WTC11 (cell line): ENCODE data around the gene ANGPTL2. TPM values are rescaled to one million over a fixed set of nuclear protein-coding genes. Genes with fewer than 3 reads are reported as not detected.

Experiments
- ATAC-seq: fragments of 200-7000 bp; cut with Tn5 transposase; 2 replicates; pipeline ENCODE4 v1.10.0; 2021; ENCODE audit warnings: mild to moderate bottlenecking, moderate library complexity
- CTCF ChIA-PET: fragments of 300-600 bp; sonication (Branson Sonifier 250); formaldehyde crosslinking; loops from one replicate; lab custom pipeline; 2021; ENCODE audit warnings: antibody characterized with exemption; lab: Charles Lee
- POLR2A ChIA-PET: fragments of 350-600 bp; sonication (Branson Sonifier 250); formaldehyde crosslinking; loops from one replicate; lab custom pipeline; 2021; ENCODE audit warnings: antibody characterized with exemption; lab: Charles Lee
- DNase-seq: peaks from one replicate; pipeline ENCODE4 v3.0.0; 2021; ENCODE audit warnings: low spot score
- H3K27ac Mint-ChIP-seq: 2 replicates; pipeline ENCODE4 v1.8.0; 2021; ENCODE audit warnings: mixed read lengths
- H3K27me3 Mint-ChIP-seq: 2 replicates; pipeline ENCODE4 v1.8.0; 2021; ENCODE audit warnings: low read depth, mild to moderate bottlenecking, moderate library complexity, mixed read lengths
- H3K36me3 Mint-ChIP-seq: 2 replicates; pipeline ENCODE4 v1.8.0; 2021; ENCODE audit warnings: mixed read lengths
- H3K4me1 Mint-ChIP-seq: 2 replicates; pipeline ENCODE4 v1.8.0; 2022; ENCODE audit warnings: mixed read lengths
- H3K4me3 Mint-ChIP-seq: 2 replicates; pipeline ENCODE4 v1.8.0; 2021; ENCODE audit warnings: mild to moderate bottlenecking, moderate library complexity, mixed read lengths
- H3K9me3 Mint-ChIP-seq: 2 replicates; pipeline ENCODE4 v1.8.0; 2021; ENCODE audit warnings: mixed read lengths
- ELF4 ChIP-seq: sonication (generic); formaldehyde crosslinking; IDR thresholded peaks from 2 replicates; pipeline ENCODE4 v1.8.1; 2022; ENCODE audit warnings: low read depth, mild to moderate bottlenecking, moderate library complexity, missing genetic modification reagents
- FOXJ3 ChIP-seq: sonication (generic); formaldehyde crosslinking; IDR thresholded peaks from 2 replicates; pipeline ENCODE4 v1.9.0; 2021; ENCODE audit warnings: missing genetic modification reagents, mild to moderate bottlenecking, borderline replicate concordance
- GABPB1 ChIP-seq: sonication (generic); formaldehyde crosslinking; IDR thresholded peaks from 2 replicates; pipeline ENCODE4 v1.8.1; 2023; ENCODE audit warnings: mild to moderate bottlenecking, missing genetic modification reagents
- HMGA2 ChIP-seq: fragments of 250-450 bp; sonication (Bioruptor Pico); IDR thresholded peaks from 2 replicates; pipeline ENCODE4 v1.4.0; 2021; ENCODE audit warnings: mild to moderate bottlenecking, moderate library complexity
- JAZF1 ChIP-seq: fragments of 250-450 bp; sonication (Bioruptor Pico); IDR thresholded peaks from 2 replicates; pipeline ENCODE4 v1.9.0; 2021; ENCODE audit warnings: moderate library complexity, mild to moderate bottlenecking, inconsistent platforms
- NFATC4 ChIP-seq: fragments of 250-450 bp; sonication (Bioruptor Pico); IDR thresholded peaks from 2 replicates; pipeline ENCODE4 v1.9.0; 2021; ENCODE audit warnings: mild to moderate bottlenecking
- NFE2L1 ChIP-seq: sonication (generic); formaldehyde crosslinking; IDR thresholded peaks from 2 replicates; pipeline ENCODE4 v1.8.1; 2023; ENCODE audit warnings: missing genetic modification reagents
- NFYB ChIP-seq: sonication (generic); formaldehyde crosslinking; conservative IDR thresholded peaks from 2 replicates; pipeline ENCODE4 v1.8.0; 2022; ENCODE audit warnings: low read depth, missing genetic modification reagents
- NR1H2 ChIP-seq: sonication (generic); formaldehyde crosslinking; IDR thresholded peaks from 2 replicates; pipeline ENCODE4 v1.9.0; 2021; ENCODE audit warnings: mild to moderate bottlenecking, moderate library complexity, missing genetic modification reagents
- SMAD3 ChIP-seq: sonication (generic); formaldehyde crosslinking; IDR thresholded peaks from 2 replicates; pipeline ENCODE4 v1.8.0; 2022; ENCODE audit warnings: missing genetic modification reagents, mild to moderate bottlenecking, borderline replicate concordance
- SMAD4 ChIP-seq: sonication (generic); formaldehyde crosslinking; IDR thresholded peaks from 2 replicates; pipeline ENCODE4 v1.8.0; 2022; ENCODE audit warnings: mild to moderate bottlenecking, missing genetic modification reagents
- SP1 ChIP-seq: sonication (generic); formaldehyde crosslinking; conservative IDR thresholded peaks from 2 replicates; pipeline ENCODE4 v1.8.1; 2022; ENCODE audit warnings: missing genetic modification reagents
- ZBTB21 ChIP-seq: sonication (generic); formaldehyde crosslinking; IDR thresholded peaks from 2 replicates; pipeline ENCODE4 v1.8.1; 2023; ENCODE audit warnings: mild to moderate bottlenecking, missing genetic modification reagents, borderline replicate concordance
- ZNF396 ChIP-seq: fragments of 250-450 bp; sonication (Bioruptor Pico); IDR thresholded peaks from 2 replicates; pipeline ENCODE4 v1.8.0; 2021; ENCODE audit warnings: mild to moderate bottlenecking, moderate library complexity, borderline replicate concordance
- ZNF671 ChIP-seq: fragments of 250-450 bp; sonication (Bioruptor Pico); IDR thresholded peaks from 2 replicates; pipeline ENCODE4 v1.8.0; 2021; ENCODE audit warnings: mild to moderate bottlenecking
- total RNA-seq: library from RNA; stranded (reverse); gene quantifications from 3 replicates; pipeline ENCODE4 v1.2.3, GENCODE V29; 2021
- TF ChIP-seq, protein P1 (sequence below): sonication (generic); formaldehyde crosslinking; IDR thresholded peaks from 2 replicates; pipeline ENCODE4 v1.8.1; 2023; ENCODE audit warnings: mild to moderate bottlenecking, missing genetic modification reagents
- TF ChIP-seq, protein P2 (sequence below): sonication (generic); formaldehyde crosslinking; IDR thresholded peaks from 2 replicates; pipeline ENCODE4 v1.8.1; 2023; ENCODE audit warnings: mild to moderate bottlenecking, missing genetic modification reagents, borderline replicate concordance
- TF ChIP-seq, protein P3 (sequence below): sonication (generic); formaldehyde crosslinking; IDR thresholded peaks from 2 replicates; pipeline ENCODE4 v1.8.1; 2022; ENCODE audit warnings: mild to moderate bottlenecking, moderate library complexity, missing genetic modification reagents
- TF ChIP-seq, protein P4 (sequence below): sonication (generic); formaldehyde crosslinking; IDR thresholded peaks from 2 replicates; pipeline ENCODE4 v1.8.1; 2022; ENCODE audit warnings: missing genetic modification reagents, borderline replicate concordance
- TF ChIP-seq, protein P5 (sequence below): sonication (generic); formaldehyde crosslinking; IDR thresholded peaks from 2 replicates; pipeline ENCODE4 v1.8.0; 2022; ENCODE audit warnings: missing genetic modification reagents
- TF ChIP-seq, protein P6 (sequence below): fragments of 250-450 bp; sonication (Bioruptor Pico); IDR thresholded peaks from 2 replicates; pipeline ENCODE4 v1.9.0; 2021; ENCODE audit warnings: moderate library complexity, mild to moderate bottlenecking, inconsistent platforms, borderline replicate concordance
- TF ChIP-seq, protein P7 (sequence below): sonication (generic); formaldehyde crosslinking; IDR thresholded peaks from 2 replicates; pipeline ENCODE4 v1.8.1; 2023; ENCODE audit warnings: mild to moderate bottlenecking, missing genetic modification reagents, moderate library complexity

ANGPTL2 gene
- total RNA-seq, 1 experiment from 2014 or later = 4.5 TPM

DNA sequence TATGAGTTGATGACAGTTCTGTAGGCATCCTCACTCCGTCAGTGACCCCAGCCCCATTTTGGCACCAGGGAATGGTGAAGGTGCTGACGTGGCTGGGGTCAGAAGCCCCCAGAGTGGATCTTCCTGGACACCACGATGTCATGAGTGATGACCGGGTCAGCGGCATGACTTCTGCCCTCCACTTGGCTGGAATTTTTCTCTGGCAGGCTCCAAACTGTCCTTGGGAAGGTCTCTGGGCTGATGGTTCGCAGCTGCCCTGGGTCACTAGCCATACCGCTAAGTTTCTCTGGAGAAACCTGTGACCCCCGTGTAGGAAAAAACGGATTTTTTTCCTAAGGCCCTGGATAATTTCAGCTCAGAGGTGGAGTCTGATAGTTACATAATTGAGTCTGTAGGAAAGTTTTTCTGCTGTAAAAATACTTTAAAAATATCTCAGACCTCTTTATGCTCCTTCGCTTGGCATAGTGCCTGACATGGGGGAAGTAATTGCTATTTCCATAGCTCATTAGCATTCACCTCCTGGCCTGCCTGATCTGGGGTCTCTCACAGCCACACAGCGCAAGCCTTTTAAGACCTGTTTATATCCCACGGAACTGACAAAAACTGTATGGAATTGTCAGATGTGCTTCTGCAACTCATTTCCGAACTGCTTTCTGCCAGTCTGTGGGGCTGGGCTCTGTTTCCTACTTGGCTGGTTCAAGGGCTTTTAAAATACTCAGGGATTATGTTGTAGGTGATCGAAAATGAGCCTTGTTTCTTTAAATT is 69.2 kb downstream of the ANGPTL2 start (continued):
- TF ChIP-seq, protein P1, sequence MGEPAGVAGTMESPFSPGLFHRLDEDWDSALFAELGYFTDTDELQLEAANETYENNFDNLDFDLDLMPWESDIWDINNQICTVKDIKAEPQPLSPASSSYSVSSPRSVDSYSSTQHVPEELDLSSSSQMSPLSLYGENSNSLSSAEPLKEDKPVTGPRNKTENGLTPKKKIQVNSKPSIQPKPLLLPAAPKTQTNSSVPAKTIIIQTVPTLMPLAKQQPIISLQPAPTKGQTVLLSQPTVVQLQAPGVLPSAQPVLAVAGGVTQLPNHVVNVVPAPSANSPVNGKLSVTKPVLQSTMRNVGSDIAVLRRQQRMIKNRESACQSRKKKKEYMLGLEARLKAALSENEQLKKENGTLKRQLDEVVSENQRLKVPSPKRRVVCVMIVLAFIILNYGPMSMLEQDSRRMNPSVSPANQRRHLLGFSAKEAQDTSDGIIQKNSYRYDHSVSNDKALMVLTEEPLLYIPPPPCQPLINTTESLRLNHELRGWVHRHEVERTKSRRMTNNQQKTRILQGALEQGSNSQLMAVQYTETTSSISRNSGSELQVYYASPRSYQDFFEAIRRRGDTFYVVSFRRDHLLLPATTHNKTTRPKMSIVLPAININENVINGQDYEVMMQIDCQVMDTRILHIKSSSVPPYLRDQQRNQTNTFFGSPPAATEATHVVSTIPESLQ = no peak
- TF ChIP-seq, protein P2, sequence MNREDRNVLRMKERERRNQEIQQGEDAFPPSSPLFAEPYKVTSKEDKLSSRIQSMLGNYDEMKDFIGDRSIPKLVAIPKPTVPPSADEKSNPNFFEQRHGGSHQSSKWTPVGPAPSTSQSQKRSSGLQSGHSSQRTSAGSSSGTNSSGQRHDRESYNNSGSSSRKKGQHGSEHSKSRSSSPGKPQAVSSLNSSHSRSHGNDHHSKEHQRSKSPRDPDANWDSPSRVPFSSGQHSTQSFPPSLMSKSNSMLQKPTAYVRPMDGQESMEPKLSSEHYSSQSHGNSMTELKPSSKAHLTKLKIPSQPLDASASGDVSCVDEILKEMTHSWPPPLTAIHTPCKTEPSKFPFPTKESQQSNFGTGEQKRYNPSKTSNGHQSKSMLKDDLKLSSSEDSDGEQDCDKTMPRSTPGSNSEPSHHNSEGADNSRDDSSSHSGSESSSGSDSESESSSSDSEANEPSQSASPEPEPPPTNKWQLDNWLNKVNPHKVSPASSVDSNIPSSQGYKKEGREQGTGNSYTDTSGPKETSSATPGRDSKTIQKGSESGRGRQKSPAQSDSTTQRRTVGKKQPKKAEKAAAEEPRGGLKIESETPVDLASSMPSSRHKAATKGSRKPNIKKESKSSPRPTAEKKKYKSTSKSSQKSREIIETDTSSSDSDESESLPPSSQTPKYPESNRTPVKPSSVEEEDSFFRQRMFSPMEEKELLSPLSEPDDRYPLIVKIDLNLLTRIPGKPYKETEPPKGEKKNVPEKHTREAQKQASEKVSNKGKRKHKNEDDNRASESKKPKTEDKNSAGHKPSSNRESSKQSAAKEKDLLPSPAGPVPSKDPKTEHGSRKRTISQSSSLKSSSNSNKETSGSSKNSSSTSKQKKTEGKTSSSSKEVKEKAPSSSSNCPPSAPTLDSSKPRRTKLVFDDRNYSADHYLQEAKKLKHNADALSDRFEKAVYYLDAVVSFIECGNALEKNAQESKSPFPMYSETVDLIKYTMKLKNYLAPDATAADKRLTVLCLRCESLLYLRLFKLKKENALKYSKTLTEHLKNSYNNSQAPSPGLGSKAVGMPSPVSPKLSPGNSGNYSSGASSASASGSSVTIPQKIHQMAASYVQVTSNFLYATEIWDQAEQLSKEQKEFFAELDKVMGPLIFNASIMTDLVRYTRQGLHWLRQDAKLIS (CRISPR knock-in tag) = no peak
- TF ChIP-seq NR1H2 (CRISPR knock-in tag) (no peak), NFYB (no peak), SP1 (no peak)

DNA sequence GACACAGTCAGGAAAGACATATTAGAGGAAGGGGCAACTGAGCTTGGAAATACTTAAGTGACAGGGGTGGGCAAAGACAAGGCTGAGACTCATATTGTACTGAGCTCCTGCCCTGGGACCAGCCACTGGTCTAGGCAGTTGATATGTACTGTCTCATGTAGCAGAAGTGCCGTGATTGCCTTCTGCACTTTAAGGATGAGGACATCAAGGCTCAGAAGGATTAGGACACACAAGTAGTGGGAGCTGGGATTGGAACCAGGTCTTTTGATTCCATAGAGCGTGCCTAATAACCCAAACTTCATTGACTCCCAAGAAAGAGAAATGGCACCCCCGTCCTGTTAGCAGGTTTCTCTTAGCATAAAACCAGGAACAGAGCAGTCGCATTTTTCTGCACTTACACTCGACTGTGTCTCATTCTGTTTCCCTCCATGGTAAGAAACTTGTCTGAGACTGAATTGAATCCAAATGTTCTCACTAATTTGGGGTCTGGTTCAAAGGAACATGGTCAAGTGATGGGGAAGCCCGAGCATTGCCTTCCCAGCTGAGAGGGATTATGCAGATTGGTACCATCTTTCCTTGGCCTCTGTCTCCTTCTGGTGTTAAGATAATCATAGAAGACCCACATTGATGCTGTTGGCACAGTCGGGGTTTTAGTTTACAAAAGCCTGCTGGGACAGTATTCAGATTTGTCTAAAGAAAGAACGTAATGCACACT is 70.4 kb downstream of the ANGPTL2 start:
- no peak for TF ChIP-seq JAZF1
- no peak for TF ChIP-seq ELF4 (CRISPR knock-in tag)
- TF ChIP-seq, protein P3, sequence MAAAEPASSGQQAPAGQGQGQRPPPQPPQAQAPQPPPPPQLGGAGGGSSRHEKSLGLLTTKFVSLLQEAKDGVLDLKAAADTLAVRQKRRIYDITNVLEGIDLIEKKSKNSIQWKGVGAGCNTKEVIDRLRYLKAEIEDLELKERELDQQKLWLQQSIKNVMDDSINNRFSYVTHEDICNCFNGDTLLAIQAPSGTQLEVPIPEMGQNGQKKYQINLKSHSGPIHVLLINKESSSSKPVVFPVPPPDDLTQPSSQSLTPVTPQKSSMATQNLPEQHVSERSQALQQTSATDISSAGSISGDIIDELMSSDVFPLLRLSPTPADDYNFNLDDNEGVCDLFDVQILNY (CRISPR knock-in tag) = no peak
- TF ChIP-seq SMAD3 (CRISPR knock-in tag) = no peak
- TF ChIP-seq FOXJ3 (CRISPR knock-in tag) = no peak
- TF ChIP-seq, protein P4, sequence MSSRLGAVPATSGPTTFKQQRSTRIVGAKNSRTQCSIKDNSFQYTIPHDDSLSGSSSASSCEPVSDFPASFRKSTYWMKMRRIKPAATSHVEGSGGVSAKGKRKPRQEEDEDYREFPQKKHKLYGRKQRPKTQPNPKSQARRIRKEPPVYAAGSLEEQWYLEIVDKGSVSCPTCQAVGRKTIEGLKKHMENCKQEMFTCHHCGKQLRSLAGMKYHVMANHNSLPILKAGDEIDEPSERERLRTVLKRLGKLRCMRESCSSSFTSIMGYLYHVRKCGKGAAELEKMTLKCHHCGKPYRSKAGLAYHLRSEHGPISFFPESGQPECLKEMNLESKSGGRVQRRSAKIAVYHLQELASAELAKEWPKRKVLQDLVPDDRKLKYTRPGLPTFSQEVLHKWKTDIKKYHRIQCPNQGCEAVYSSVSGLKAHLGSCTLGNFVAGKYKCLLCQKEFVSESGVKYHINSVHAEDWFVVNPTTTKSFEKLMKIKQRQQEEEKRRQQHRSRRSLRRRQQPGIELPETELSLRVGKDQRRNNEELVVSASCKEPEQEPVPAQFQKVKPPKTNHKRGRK (CRISPR knock-in tag) = no peak
- TF ChIP-seq, protein P5, sequence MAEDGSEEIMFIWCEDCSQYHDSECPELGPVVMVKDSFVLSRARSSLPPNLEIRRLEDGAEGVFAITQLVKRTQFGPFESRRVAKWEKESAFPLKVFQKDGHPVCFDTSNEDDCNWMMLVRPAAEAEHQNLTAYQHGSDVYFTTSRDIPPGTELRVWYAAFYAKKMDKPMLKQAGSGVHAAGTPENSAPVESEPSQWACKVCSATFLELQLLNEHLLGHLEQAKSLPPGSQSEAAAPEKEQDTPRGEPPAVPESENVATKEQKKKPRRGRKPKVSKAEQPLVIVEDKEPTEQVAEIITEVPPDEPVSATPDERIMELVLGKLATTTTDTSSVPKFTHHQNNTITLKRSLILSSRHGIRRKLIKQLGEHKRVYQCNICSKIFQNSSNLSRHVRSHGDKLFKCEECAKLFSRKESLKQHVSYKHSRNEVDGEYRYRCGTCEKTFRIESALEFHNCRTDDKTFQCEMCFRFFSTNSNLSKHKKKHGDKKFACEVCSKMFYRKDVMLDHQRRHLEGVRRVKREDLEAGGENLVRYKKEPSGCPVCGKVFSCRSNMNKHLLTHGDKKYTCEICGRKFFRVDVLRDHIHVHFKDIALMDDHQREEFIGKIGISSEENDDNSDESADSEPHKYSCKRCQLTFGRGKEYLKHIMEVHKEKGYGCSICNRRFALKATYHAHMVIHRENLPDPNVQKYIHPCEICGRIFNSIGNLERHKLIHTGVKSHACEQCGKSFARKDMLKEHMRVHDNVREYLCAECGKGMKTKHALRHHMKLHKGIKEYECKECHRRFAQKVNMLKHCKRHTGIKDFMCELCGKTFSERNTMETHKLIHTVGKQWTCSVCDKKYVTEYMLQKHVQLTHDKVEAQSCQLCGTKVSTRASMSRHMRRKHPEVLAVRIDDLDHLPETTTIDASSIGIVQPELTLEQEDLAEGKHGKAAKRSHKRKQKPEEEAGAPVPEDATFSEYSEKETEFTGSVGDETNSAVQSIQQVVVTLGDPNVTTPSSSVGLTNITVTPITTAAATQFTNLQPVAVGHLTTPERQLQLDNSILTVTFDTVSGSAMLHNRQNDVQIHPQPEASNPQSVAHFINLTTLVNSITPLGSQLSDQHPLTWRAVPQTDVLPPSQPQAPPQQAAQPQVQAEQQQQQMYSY = no peak
- TF ChIP-seq ZNF396 (CRISPR knock-in tag) = no peak
- TF ChIP-seq SMAD4 (CRISPR knock-in tag) = no peak
- TF ChIP-seq HMGA2 = no peak
- no peak for TF ChIP-seq NFE2L1 (CRISPR knock-in tag)
- no peak for TF ChIP-seq GABPB1
- TF ChIP-seq NFATC4 (CRISPR knock-in tag) = no peak
- TF ChIP-seq ZBTB21 (CRISPR knock-in tag) = no peak
- TF ChIP-seq, protein P6, sequence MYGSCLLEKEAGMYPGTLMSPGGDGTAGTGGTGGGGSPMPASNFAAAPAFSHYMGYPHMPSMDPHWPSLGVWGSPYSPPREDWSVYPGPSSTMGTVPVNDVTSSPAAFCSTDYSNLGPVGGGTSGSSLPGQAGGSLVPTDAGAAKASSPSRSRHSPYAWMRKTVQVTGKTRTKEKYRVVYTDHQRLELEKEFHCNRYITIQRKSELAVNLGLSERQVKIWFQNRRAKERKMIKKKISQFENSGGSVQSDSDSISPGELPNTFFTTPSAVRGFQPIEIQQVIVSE (CRISPR knock-in tag) = no peak
- TF ChIP-seq, protein P7, sequence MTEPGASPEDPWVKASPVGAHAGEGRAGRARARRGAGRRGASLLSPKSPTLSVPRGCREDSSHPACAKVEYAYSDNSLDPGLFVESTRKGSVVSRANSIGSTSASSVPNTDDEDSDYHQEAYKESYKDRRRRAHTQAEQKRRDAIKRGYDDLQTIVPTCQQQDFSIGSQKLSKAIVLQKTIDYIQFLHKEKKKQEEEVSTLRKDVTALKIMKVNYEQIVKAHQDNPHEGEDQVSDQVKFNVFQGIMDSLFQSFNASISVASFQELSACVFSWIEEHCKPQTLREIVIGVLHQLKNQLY (CRISPR knock-in tag) = no peak
- TF ChIP-seq ZNF671 (CRISPR knock-in tag) = no peak
- H3K27me3 Mint-ChIP-seq = no peaks in the 10 kb centered on the region
- POLR2A ChIA-PET = no interaction called here
- no peaks in the 10 kb centered on the region for H3K36me3 Mint-ChIP-seq
- ATAC-seq (no peak), DNase-seq (no peak)
- H3K9me3 Mint-ChIP-seq = no peaks in the 10 kb centered on the region
- CTCF ChIA-PET = no interaction called here
- no peak overlapping the region for H3K27ac Mint-ChIP-seq
- no peaks in the 10 kb centered on the region for H3K4me1 Mint-ChIP-seq
- H3K4me3 Mint-ChIP-seq = no peak overlapping the region
